Placental pericyte (primary cell): ENCODE data around the gene PRKN. TPM values are rescaled to one million over a fixed set of nuclear protein-coding genes. Genes with fewer than 3 reads are reported as not detected.

Experiments
- total RNA-seq: library from RNA; depleted of rRNA; stranded (reverse); fragments of >200 nt; gene quantifications from 2 replicates; pipeline ENCODE4 v1.2.3, GENCODE V29; 2012

PRKN gene
- total RNA-seq: 0.72 TPM in 1 of 2 replicates, not detected in the other

DNA sequence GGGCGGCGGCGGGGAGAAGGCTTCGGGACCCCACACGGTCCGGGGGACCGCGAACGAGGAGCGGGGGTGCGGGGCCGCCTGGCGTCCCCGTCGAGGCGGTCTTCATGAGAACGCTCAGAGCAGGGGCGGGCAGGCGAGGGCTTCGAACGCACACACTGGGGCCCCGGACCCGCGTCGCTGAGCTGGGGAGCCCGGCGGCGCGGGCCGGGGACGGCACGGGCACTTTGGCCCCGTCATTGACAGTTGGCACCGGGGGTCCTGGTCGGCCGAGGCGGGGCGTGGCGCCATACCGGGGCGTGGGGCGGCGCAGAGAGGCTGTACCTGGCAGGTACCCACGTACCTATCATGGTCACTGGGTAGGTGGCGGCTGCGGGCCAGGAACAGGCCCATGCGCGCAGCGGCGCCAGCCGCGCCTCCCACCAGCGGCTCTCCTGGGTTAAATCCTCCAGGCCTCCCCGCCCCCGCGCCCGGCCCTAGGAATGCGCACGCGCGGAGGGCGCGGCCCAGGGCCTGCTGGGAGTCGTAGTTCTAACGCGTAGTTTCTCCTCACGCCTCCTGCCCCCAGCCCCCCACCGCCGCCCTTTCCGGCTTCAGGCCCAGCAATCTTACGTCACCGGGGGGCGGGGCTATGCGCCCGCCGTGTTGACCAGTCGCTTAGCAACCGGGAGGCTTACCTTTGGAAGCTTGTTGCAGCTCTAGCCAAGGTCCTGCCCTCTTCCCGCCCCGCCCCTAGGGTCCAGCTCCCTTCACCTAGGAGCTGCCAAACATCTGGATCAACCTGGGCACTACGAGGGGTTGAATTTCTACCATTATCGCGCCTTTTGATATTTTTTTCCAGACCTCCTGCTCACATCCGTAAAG is at the start of gene PRKN, which contains the start of gene PACRG:
Gene PRKN (minus strand): TSS at position 445 of the 861 bp plus-strand sequence.
Gene PACRG (plus strand): TSS at position 653 of the 861 bp plus-strand sequence.

Other genes with a start within 250 kb of the PRKN start
- gene PACRG, start 208 bp upstream of the PRKN start, total RNA-seq: not detected in 2 replicates